Upper lobe of left lung (tissue), 4 donors: ENCODE measurements around the gene MVB12B.

Source experiments
- CTCF ChIP-seq, 6 experiments: fragments of 450-650 bp in 4 of 6; fragments of 200-600 bp in 2 of 6; sonication (generic) in 2 of 6; IDR thresholded peaks; one replicate each; pipeline ENCODE4 v1.5.1; 2016 to 2019; ENCODE audit warnings: antibody characterized with exemption in 6 of 6
- POLR2A ChIP-seq, 4 donors: fragments of 450-650 bp; IDR thresholded peaks; one replicate each; pipeline ENCODE4 v1.5.1; 2016 to 2017; ENCODE audit warnings: antibody characterized with exemption in 4 of 4, mild to moderate bottlenecking in 2 of 4

- TF ChIP-seq POLR2A (IDR thresholded peaks at IDR 0.05) (no peak), CTCF (IDR thresholded peaks at IDR 0.05) (no peak)
These were observed 28.4 kb upstream of the MVB12B start for GRCh38 chr9:126298063-126298801.
